ENCODE measurements around the gene AGO4. TPM values are rescaled to one million over a fixed set of nuclear protein-coding genes. Genes with fewer than 3 reads are reported as not detected.
A peak's percentile ranks its signal among the peaks of the same experiment; 100 is the strongest.

AGO4 gene
- total RNA-seq, 3 donors from 2014 or later = 20.0 to 27.4 (median 22.4) TPM

GRCh38 chr1:35881850-35882273, 74.0 kb downstream of the AGO4 start:
- H3K36me3 ChIP-seq = no peaks in the 10 kb centered on the region
- H3K4me1 ChIP-seq = peaks cover 0 to 7% of the 10 kb centered on the region in 2 donors
- intact Hi-C loops (cut with DNase I; ENCODE audit: low total_unique reads) = no loop called here
- no peak overlapping the region for H3K4me3 ChIP-seq
- no peaks in the 10 kb centered on the region for H3K27me3 ChIP-seq
- no peaks in the 10 kb centered on the region for H3K9me3 ChIP-seq
- TF ChIP-seq POLR2A (IDR thresholded peaks at IDR 0.05) (no peak), POLR2AphosphoS5 (IDR thresholded peaks at IDR 0.05) (no peak), CTCF (IDR thresholded peaks at IDR 0.05) (no peak)
- DNase-seq (ENCODE audit: low spot score in 2 of 2) = no peak
- no peak overlapping the region for H3K27ac ChIP-seq

- intact Hi-C loops (cut with DNase I; ENCODE audit: low total_unique reads) = no loop called here
- Histone ChIP-seq H3K4me3 (peak overlapping the region; percentile 89 to 98 (median 96)), H3K27ac (peak overlapping the region; percentile 78 to 80)
Measured at GRCh38 chr1:35882586-35882944, 74.7 kb downstream of the AGO4 start.

GRCh38 chr1:35882945-35883634, 75.3 kb downstream of the AGO4 start, which contains the start of gene AGO1:
TSS of gene AGO1 (plus strand) at chr1:35883209. CDS start at chr1:35883422, 213 bp downstream.
- intact Hi-C loops (cut with DNase I; ENCODE audit: low total_unique reads) = no loop called here
- peak; percentile 89 to 93 for DNase-seq (ENCODE audit: low spot score in 2 of 2)
- Histone ChIP-seq H3K36me3 (no peaks in the 10 kb centered on the region), H3K9me3 (no peaks in the 10 kb centered on the region), H3K4me3 (peak within 1 kb of the TSS; percentile 89 to 98 (median 96)), H3K27ac (peak within 1 kb of the TSS; percentile 78 to 80), H3K27me3 (no peaks in the 10 kb centered on the region), H3K4me1 (peaks cover 0 to 7% of the 10 kb centered on the region in 2 donors)
- TF ChIP-seq POLR2AphosphoS5 (IDR thresholded peaks at IDR 0.05) = peak in 1 of 3 donors; percentile 17
- no peak for TF ChIP-seq POLR2A (IDR thresholded peaks at IDR 0.05)
- TF ChIP-seq CTCF (IDR thresholded peaks at IDR 0.05) = peak; percentile 83 to 95 (median 85)

More at GRCh38 chr1:35882586-35882944, 74.7 kb downstream of the AGO4 start:
- Histone ChIP-seq H3K27me3 (no peaks in the 10 kb centered on the region), H3K36me3 (no peaks in the 10 kb centered on the region), H3K9me3 (no peaks in the 10 kb centered on the region), H3K4me1 (peaks cover 0 to 7% of the 10 kb centered on the region in 2 donors)
- no peak for TF ChIP-seq POLR2AphosphoS5 (IDR thresholded peaks at IDR 0.05)
- TF ChIP-seq POLR2A (IDR thresholded peaks at IDR 0.05) = no peak
- no peak for DNase-seq (ENCODE audit: low spot score in 2 of 2)

GRCh38 chr1:35883635-35884101, 75.9 kb downstream of the AGO4 start:
- Histone ChIP-seq H3K9me3 (no peaks in the 10 kb centered on the region), H3K27ac (peak overlapping the region; percentile 78 to 80), H3K4me1 (peaks cover 0 to 7% of the 10 kb centered on the region in 2 donors), H3K36me3 (no peaks in the 10 kb centered on the region), H3K27me3 (no peaks in the 10 kb centered on the region), H3K4me3 (peak overlapping the region; percentile 89 to 98 (median 96))
- TF ChIP-seq POLR2AphosphoS5 (IDR thresholded peaks at IDR 0.05) = no peak
- intact Hi-C loops (cut with DNase I; ENCODE audit: low total_unique reads) = no loop called here
- peak in 1 of 2 donors; percentile 26 for DNase-seq (ENCODE audit: low spot score in 2 of 2)

- no peak for TF ChIP-seq CTCF (IDR thresholded peaks at IDR 0.05)
- TF ChIP-seq POLR2A (IDR thresholded peaks at IDR 0.05) = no peak
- peak overlapping the region in 1 of 2 donors; percentile 10 for H3K27ac ChIP-seq
- no peaks in the 10 kb centered on the region for H3K36me3 ChIP-seq
- intact Hi-C loops (cut with DNase I; ENCODE audit: low total_unique reads) = no loop called here
- H3K9me3 ChIP-seq = no peaks in the 10 kb centered on the region
- peaks cover 0 to 7% of the 10 kb centered on the region in 2 donors for H3K4me1 ChIP-seq
- H3K4me3 ChIP-seq = no peak overlapping the region
- no peak for DNase-seq (ENCODE audit: low spot score in 2 of 2)
- H3K27me3 ChIP-seq = no peaks in the 10 kb centered on the region
Measured at GRCh38 chr1:35884934-35885333, 77.1 kb downstream of the AGO4 start.

GRCh38 chr1:35885961-35886558, 78.2 kb downstream of the AGO4 start:
- intact Hi-C loops (cut with DNase I; ENCODE audit: low total_unique reads) = no loop called here
- Histone ChIP-seq H3K36me3 (no peaks in the 10 kb centered on the region), H3K27ac (no peak overlapping the region)

More at GRCh38 chr1:35885961-35886558, 78.2 kb downstream of the AGO4 start:
- Histone ChIP-seq H3K4me1 (peaks cover 0 to 7% of the 10 kb centered on the region in 2 donors), H3K4me3 (no peak overlapping the region), H3K9me3 (no peaks in the 10 kb centered on the region), H3K27me3 (no peaks in the 10 kb centered on the region)
- no peak for DNase-seq (ENCODE audit: low spot score in 2 of 2)
- TF ChIP-seq POLR2AphosphoS5 (IDR thresholded peaks at IDR 0.05) (no peak), CTCF (IDR thresholded peaks at IDR 0.05) (no peak), POLR2A (IDR thresholded peaks at IDR 0.05) (no peak)
